MM.1S (cell line): ENCODE results near the gene CUTA.

Experiments used
- DNase-seq: peaks from one replicate; pipeline ENCODE4 v3.0.0-alpha.2; 2015
- H2AFZ ChIP-seq: fragments of 300-600 bp; sonication (generic); 2 replicates; pipeline ENCODE4 v1.6.0; 2016; ENCODE audit warnings: antibody characterized with exemption, low read length
- H3F3A ChIP-seq: fragments of 300-600 bp; sonication (generic); 2 replicates; pipeline ENCODE4 v1.6.1; 2016; ENCODE audit warnings: mild to moderate bottlenecking, antibody characterized with exemption, low read length, moderate library complexity, mixed read lengths; ENCODE audit not compliant: insufficient read depth
- H3K27ac ChIP-seq: fragments of 300-600 bp; sonication (generic); 2 replicates; pipeline ENCODE4 v1.5.1; 2016; ENCODE audit warnings: mild to moderate bottlenecking, low read length
- H3K27me3 ChIP-seq: fragments of 300-600 bp; sonication (generic); replicated peaks from 2 replicates; pipeline ENCODE4 v1.6.0; 2016; ENCODE audit warnings: low read length; ENCODE audit not compliant: insufficient read depth
- H3K36me3 ChIP-seq: fragments of 300-600 bp; sonication (generic); replicated peaks from 2 replicates; pipeline ENCODE4 v1.6.1; 2016; ENCODE audit warnings: mild to moderate bottlenecking, low read length, mixed read lengths; ENCODE audit not compliant: insufficient read depth
- H3K4me1 ChIP-seq: fragments of 300-600 bp; sonication (generic); 2 replicates; pipeline ENCODE4 v1.6.1; 2016; ENCODE audit warnings: low read length, mixed read lengths
- H3K4me2 ChIP-seq: fragments of 300-600 bp; sonication (generic); 2 replicates; pipeline ENCODE4 v1.6.0; 2016; ENCODE audit warnings: low read depth, low read length
- H3K4me3 ChIP-seq: fragments of 300-600 bp; sonication (generic); 2 replicates; pipeline ENCODE4 v1.5.1; 2016; ENCODE audit warnings: low read length, mixed read lengths
- H3K79me2 ChIP-seq: fragments of 300-600 bp; sonication (generic); 2 replicates; pipeline ENCODE4 v1.6.1; 2016; ENCODE audit warnings: mixed run types, low read length, mixed read lengths
- H3K9ac ChIP-seq: fragments of 300-600 bp; sonication (generic); 2 replicates; pipeline ENCODE4 v1.6.1; 2016; ENCODE audit warnings: low read length, mixed read lengths
- H3K9me2 ChIP-seq: fragments of 300-600 bp; sonication (generic); replicated peaks from 2 replicates; pipeline ENCODE4 v1.6.1; 2016; ENCODE audit warnings: mild to moderate bottlenecking, low read length, mixed read lengths; ENCODE audit not compliant: insufficient read depth
- H3K9me3 ChIP-seq: fragments of 300-600 bp; sonication (generic); replicated peaks from 2 replicates; pipeline ENCODE4 v1.6.1; 2016; ENCODE audit warnings: mild to moderate bottlenecking, low read length, mixed read lengths; ENCODE audit not compliant: insufficient read depth
- H4K20me1 ChIP-seq: fragments of 300-600 bp; sonication (generic); 2 replicates; pipeline ENCODE4 v1.6.1; 2016; ENCODE audit warnings: mild to moderate bottlenecking, low read length, moderate library complexity, mixed read lengths; ENCODE audit not compliant: insufficient read depth
- EZH2 ChIP-seq: fragments of 300-600 bp; sonication (generic); optimal IDR thresholded peaks from 2 replicates; pipeline ENCODE3; 2017; ENCODE audit warnings: low read depth, mild to moderate bottlenecking, antibody characterized with exemption, low read length, mixed read lengths
- EZH2phosphoT487 ChIP-seq: fragments of 300-600 bp; sonication (generic); IDR thresholded peaks from 2 replicates; pipeline ENCODE4 v1.6.1; 2018; ENCODE audit warnings: antibody characterized with exemption, low read length
- TF ChIP-seq, protein P1 (sequence below): fragments of 300-600 bp; sonication (generic); IDR thresholded peaks from 2 replicates; pipeline ENCODE4 v1.5.1; 2016; ENCODE audit warnings: antibody characterized with exemption, low read length, mixed read lengths

The CUTA gene

GRCh38 chr6:33445119-33445603 lies 27.3 kb upstream of the CUTA start:
- H3K79me2 ChIP-seq: no peaks in the 10 kb centered on the region
- no peaks in the 10 kb centered on the region for H4K20me1 ChIP-seq
- no peaks in the 10 kb centered on the region for H3K9me3 ChIP-seq
- no peak overlapping the region for H3K4me2 ChIP-seq
- H3K4me1 ChIP-seq: no peaks in the 10 kb centered on the region
- H3K27me3 ChIP-seq: no peaks in the 10 kb centered on the region
- no peaks in the 10 kb centered on the region for H3K36me3 ChIP-seq
- H3K4me3 ChIP-seq: no peak overlapping the region
- DNase-seq: no peak
- H3K27ac ChIP-seq: no peak overlapping the region
- H3K9ac ChIP-seq: no peak overlapping the region
- TF ChIP-seq EZH2 (no peak), EZH2phosphoT487 (no peak)
- TF ChIP-seq, protein P1, sequence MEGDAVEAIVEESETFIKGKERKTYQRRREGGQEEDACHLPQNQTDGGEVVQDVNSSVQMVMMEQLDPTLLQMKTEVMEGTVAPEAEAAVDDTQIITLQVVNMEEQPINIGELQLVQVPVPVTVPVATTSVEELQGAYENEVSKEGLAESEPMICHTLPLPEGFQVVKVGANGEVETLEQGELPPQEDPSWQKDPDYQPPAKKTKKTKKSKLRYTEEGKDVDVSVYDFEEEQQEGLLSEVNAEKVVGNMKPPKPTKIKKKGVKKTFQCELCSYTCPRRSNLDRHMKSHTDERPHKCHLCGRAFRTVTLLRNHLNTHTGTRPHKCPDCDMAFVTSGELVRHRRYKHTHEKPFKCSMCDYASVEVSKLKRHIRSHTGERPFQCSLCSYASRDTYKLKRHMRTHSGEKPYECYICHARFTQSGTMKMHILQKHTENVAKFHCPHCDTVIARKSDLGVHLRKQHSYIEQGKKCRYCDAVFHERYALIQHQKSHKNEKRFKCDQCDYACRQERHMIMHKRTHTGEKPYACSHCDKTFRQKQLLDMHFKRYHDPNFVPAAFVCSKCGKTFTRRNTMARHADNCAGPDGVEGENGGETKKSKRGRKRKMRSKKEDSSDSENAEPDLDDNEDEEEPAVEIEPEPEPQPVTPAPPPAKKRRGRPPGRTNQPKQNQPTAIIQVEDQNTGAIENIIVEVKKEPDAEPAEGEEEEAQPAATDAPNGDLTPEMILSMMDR: no peak
- no peaks in the 10 kb centered on the region for H3K9me2 ChIP-seq
- no peaks in the 10 kb centered on the region for H3F3A ChIP-seq
- no peak overlapping the region for H2AFZ ChIP-seq

- Histone ChIP-seq H3K9me2 (no peaks in the 10 kb centered on the region), H4K20me1 (no peaks in the 10 kb centered on the region), H2AFZ (no peak overlapping the region), H3K27me3 (no peaks in the 10 kb centered on the region), H3K27ac (no peak overlapping the region), H3K4me2 (no peak overlapping the region), H3K9ac (no peak overlapping the region), H3K36me3 (no peaks in the 10 kb centered on the region), H3K9me3 (no peaks in the 10 kb centered on the region), H3K79me2 (no peaks in the 10 kb centered on the region), H3F3A (no peaks in the 10 kb centered on the region), H3K4me3 (no peak overlapping the region), H3K4me1 (no peaks in the 10 kb centered on the region)
- TF ChIP-seq EZH2phosphoT487 (no peak), EZH2 (no peak)
- TF ChIP-seq, protein P1: no peak
- no peak for DNase-seq
These were observed 26.0 kb upstream of the CUTA start for GRCh38 chr6:33443619-33444504.

- TF ChIP-seq, protein P1: no peak
- no peak for TF ChIP-seq EZH2
- TF ChIP-seq EZH2phosphoT487: no peak
These were observed 25.1 kb upstream of the CUTA start for GRCh38 chr6:33443025-33443424.

More at GRCh38 chr6:33443025-33443424, 25.1 kb upstream of the CUTA start:
- H3K9ac ChIP-seq: no peak overlapping the region
- no peaks in the 10 kb centered on the region for H3K36me3 ChIP-seq
- H2AFZ ChIP-seq: no peak overlapping the region
- H3F3A ChIP-seq: no peaks in the 10 kb centered on the region
- H3K79me2 ChIP-seq: no peaks in the 10 kb centered on the region
- H3K4me2 ChIP-seq: no peak overlapping the region
- H3K27me3 ChIP-seq: no peaks in the 10 kb centered on the region
- DNase-seq: no peak
- H3K9me2 ChIP-seq: no peaks in the 10 kb centered on the region
- no peak overlapping the region for H3K4me3 ChIP-seq
- H4K20me1 ChIP-seq: no peaks in the 10 kb centered on the region
- H3K27ac ChIP-seq: no peak overlapping the region
- no peaks in the 10 kb centered on the region for H3K4me1 ChIP-seq
- no peaks in the 10 kb centered on the region for H3K9me3 ChIP-seq
